ENCODE results near the gene ZNF138. TPM values are rescaled to one million over a fixed set of nuclear protein-coding genes. Genes with fewer than 3 reads are reported as not detected.

ZNF138 gene
- total RNA-seq, 4 donors from 2014 or later: 4.8 to 28.1 (median 7.3) TPM

GRCh38 chr7:64874562-64875250 lies 80.5 kb downstream of the ZNF138 start:
- DNase-seq: peak in 1 of 3 donors; percentile 19
- TF ChIP-seq CTCF (IDR thresholded peaks at IDR 0.05): no peak
- no peak for TF ChIP-seq POLR2A (IDR thresholded peaks at IDR 0.05)
- H3K36me3 ChIP-seq: no peaks in the 10 kb centered on the region
- H3K4me1 ChIP-seq: no peaks in the 10 kb centered on the region
- H3K9me3 ChIP-seq: no peaks in the 10 kb centered on the region
- H3K4me3 ChIP-seq: no peak overlapping the region
- H3K27ac ChIP-seq: no peak overlapping the region
- no peaks in the 10 kb centered on the region for H3K27me3 ChIP-seq

- Histone ChIP-seq H3K9me3 (no peaks in the 10 kb centered on the region), H3K36me3 (no peaks in the 10 kb centered on the region), H3K27ac (no peak overlapping the region), H3K4me3 (no peak overlapping the region), H3K27me3 (no peaks in the 10 kb centered on the region), H3K4me1 (no peaks in the 10 kb centered on the region)
- TF ChIP-seq CTCF (IDR thresholded peaks at IDR 0.05) (no peak), POLR2A (IDR thresholded peaks at IDR 0.05) (no peak)
- peak in 1 of 3 donors; percentile 28 for DNase-seq
Observed at GRCh38 chr7:64875258-64875657, 81.0 kb downstream of the ZNF138 start.

GRCh38 chr7:64875658-64876406 lies 81.6 kb downstream of the ZNF138 start:
- Histone ChIP-seq H3K27me3 (no peaks in the 10 kb centered on the region), H3K9me3 (no peaks in the 10 kb centered on the region), H3K4me3 (no peak overlapping the region), H3K27ac (no peak overlapping the region), H3K4me1 (no peaks in the 10 kb centered on the region), H3K36me3 (no peaks in the 10 kb centered on the region)
- DNase-seq: peak in 1 of 3 donors; percentile 21
- TF ChIP-seq CTCF (IDR thresholded peaks at IDR 0.05) (no peak), POLR2A (IDR thresholded peaks at IDR 0.05) (no peak)

- DNase-seq: peak in 1 of 3 donors; percentile 61
- no peaks in the 10 kb centered on the region for H3K36me3 ChIP-seq
- H3K27me3 ChIP-seq: no peaks in the 10 kb centered on the region
- peak overlapping the region in 2 of 4 donors; percentile 4 to 21 for H3K4me3 ChIP-seq
- no peaks in the 10 kb centered on the region for H3K4me1 ChIP-seq
- H3K27ac ChIP-seq: no peak overlapping the region
- TF ChIP-seq POLR2A (IDR thresholded peaks at IDR 0.05): no peak
- H3K9me3 ChIP-seq: no peaks in the 10 kb centered on the region
Observed at GRCh38 chr7:64876792-64877713, 82.8 kb downstream of the ZNF138 start.

- H3K4me3 ChIP-seq: peak overlapping the region in 1 of 4 donors; percentile 21
- H3K27ac ChIP-seq: no peak overlapping the region
- no peaks in the 10 kb centered on the region for H3K4me1 ChIP-seq
- no peaks in the 10 kb centered on the region for H3K36me3 ChIP-seq
- no peaks in the 10 kb centered on the region for H3K9me3 ChIP-seq
- TF ChIP-seq POLR2A (IDR thresholded peaks at IDR 0.05) (no peak), CTCF (IDR thresholded peaks at IDR 0.05) (no peak)
- DNase-seq: peak in 1 of 3 donors; percentile 45
- no peaks in the 10 kb centered on the region for H3K27me3 ChIP-seq
Observed at GRCh38 chr7:64877714-64878610, 83.7 kb downstream of the ZNF138 start.

Measured in Peyer's patch (tissue), 4 donors.